Prostate gland (tissue), 2 donors: Measurements from ENCODE around the gene CRACR2A. TPM values are rescaled to one million over a fixed set of nuclear protein-coding genes. Genes with fewer than 3 reads are reported as not detected.

Source experiments
- DNase-seq: peaks from one replicate; pipeline ENCODE4 v3.0.0-alpha.2; 2019; ENCODE audit warnings: low spot score
- H3K27ac ChIP-seq, 2 donors: fragments of 200-600 bp; sonication (generic); 2 replicates each; pipeline ENCODE4 v1.5.1; 2017 to 2019
- H3K27me3 ChIP-seq: fragments of 200-600 bp; sonication (generic); replicated peaks from 2 replicates; pipeline ENCODE4 v1.5.1; 2019; ENCODE audit not compliant: insufficient read depth
- H3K36me3 ChIP-seq, 2 donors: fragments of 200-600 bp; sonication (generic); 1 replicate in 1 of 2; 2 replicates in 1 of 2; pipeline versions ENCODE4 v1.5.1 to v1.8.1; 2017 to 2019
- H3K4me1 ChIP-seq: fragments of 200-600 bp; sonication (generic); replicated peaks from 2 replicates; pipeline ENCODE4 v1.5.1; 2019
- H3K4me3 ChIP-seq, 2 donors: fragments of 200-600 bp; sonication (generic); 2 replicates each; pipeline ENCODE4 v1.5.1; 2017 to 2019
- H3K9me3 ChIP-seq: fragments of 200-600 bp; sonication (generic); 2 replicates; pipeline ENCODE4 v1.5.1; 2017
- POLR2A ChIP-seq: fragments of 450-650 bp; IDR thresholded peaks from one replicate; pipeline ENCODE4 v1.6.1; 2016; ENCODE audit warnings: antibody characterized with exemption, mild to moderate bottlenecking
- POLR2AphosphoS5 ChIP-seq: sonication (generic); formaldehyde crosslinking; IDR thresholded peaks from one replicate; pipeline ENCODE4 v1.6.1; 2017; ENCODE audit warnings: antibody characterized with exemption
- WGBS: methylation state at CpG from one replicate; pipeline ENCODE4 v1.1.5; 2018; 5-methylcytosine and 5-hydroxymethylcytosine counted together
- intact Hi-C: fragments of 100-400 bp; cut with DNase I; formaldehyde crosslinking; loops from one replicate; pipeline ENCODE4 v1.14.2; 2022
- total RNA-seq, 2 donors: library from RNA; depleted of rRNA; stranded (reverse); fragments of >200 nt; gene quantifications; one replicate each; pipeline ENCODE4 v1.1.0, GENCODE V29; 2016
- TF ChIP-seq, protein P1 (sequence below), 4 experiments: fragments of 200-600 bp in 2 of 4; fragments of 450-650 bp in 2 of 4; sonication (generic) in 2 of 4; IDR thresholded peaks; 1 replicate in 3 of 4; 2 replicates in 1 of 4; pipeline ENCODE4 v1.5.1; 2016 to 2019; ENCODE audit warnings: antibody characterized with exemption in 4 of 4, mild to moderate bottlenecking in 2 of 4, moderate library complexity in 2 of 4

The CRACR2A gene
- total RNA-seq, 2 donors from 2014 or later, result 21.6 to 39.1 TPM

DNA sequence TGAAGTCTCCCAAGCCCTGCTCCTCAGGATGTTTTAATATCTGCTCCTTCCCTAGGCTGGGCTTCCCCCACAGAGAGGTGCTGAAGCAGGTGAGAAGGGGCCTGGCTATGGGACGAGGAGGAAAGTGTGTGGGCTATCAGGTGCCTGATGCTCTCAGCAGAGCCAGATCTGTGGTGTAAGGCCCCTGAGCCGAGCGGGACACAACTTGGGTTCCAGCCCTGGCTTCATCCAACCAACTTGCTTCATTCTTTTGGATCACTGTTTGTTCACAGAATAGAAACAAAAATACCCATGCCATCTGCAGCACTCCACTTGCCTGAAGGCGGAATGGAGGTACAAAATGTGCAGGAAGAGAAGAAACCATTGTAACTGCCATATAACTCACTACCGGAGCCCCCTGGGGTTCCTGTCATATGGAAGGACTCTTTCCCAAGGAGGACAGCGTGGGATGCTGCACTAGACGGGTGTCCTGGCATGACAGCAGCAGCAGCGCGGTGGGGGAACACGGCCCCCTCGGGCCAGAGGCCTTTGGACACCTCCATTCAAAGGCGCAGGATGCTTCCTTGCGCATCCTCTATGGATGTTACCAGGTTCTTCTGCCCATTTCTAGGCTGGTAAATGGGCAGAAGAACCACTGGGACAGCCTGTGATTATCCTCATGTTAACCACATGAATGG is 95.8 kb downstream of the CRACR2A start:
- Histone ChIP-seq H3K27me3 (no peaks in the 10 kb centered on the region), H3K9me3 (no peaks in the 10 kb centered on the region), H3K36me3 (no peaks in the 10 kb centered on the region), H3K4me1 (no peaks in the 10 kb centered on the region), H3K27ac (no peak overlapping the region), H3K4me3 (no peak overlapping the region)
- intact Hi-C loops, result no loop called here
- WGBS, result 94% methylated on average over 13 of the region's 13 CpGs
- DNase-seq, result no peak
- TF ChIP-seq POLR2A (no peak), POLR2AphosphoS5 (no peak)
- TF ChIP-seq, protein P1, sequence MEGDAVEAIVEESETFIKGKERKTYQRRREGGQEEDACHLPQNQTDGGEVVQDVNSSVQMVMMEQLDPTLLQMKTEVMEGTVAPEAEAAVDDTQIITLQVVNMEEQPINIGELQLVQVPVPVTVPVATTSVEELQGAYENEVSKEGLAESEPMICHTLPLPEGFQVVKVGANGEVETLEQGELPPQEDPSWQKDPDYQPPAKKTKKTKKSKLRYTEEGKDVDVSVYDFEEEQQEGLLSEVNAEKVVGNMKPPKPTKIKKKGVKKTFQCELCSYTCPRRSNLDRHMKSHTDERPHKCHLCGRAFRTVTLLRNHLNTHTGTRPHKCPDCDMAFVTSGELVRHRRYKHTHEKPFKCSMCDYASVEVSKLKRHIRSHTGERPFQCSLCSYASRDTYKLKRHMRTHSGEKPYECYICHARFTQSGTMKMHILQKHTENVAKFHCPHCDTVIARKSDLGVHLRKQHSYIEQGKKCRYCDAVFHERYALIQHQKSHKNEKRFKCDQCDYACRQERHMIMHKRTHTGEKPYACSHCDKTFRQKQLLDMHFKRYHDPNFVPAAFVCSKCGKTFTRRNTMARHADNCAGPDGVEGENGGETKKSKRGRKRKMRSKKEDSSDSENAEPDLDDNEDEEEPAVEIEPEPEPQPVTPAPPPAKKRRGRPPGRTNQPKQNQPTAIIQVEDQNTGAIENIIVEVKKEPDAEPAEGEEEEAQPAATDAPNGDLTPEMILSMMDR (IDR thresholded peaks at IDR 0.05), result no peak

DNA sequence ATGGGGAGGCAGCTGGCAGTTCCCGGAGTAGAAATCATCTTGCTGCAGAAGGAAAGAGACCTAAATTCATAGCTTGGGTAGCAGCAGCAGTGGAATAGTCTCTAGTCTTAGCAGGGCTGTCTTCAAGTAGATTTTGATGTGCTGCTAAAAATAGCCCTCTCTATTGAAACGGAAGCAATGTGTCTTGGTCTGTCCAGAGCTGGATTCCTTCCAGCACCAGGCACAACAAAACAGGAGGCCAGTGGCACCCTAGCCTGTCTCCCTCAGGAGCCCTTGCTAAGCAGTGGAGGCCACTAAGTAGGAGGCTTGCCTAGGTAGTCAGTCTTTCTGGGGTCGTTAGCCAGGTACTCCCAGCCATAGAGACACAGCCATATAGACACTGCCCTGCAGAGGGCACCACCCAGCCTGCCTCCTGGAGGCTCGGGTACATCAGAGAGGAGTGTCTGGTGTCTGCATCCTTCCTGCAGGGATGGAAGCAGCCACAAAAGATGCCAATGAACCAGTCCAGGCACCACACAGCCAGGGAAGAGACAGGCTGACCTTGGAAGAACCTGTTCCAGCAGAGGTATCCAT is 97.5 kb downstream of the CRACR2A start:
- TF ChIP-seq POLR2AphosphoS5, result no peak
- TF ChIP-seq, protein P1 (IDR thresholded peaks at IDR 0.05), result peak in 2 of 4 experiments; percentile 31
- no peaks in the 10 kb centered on the region for H3K4me1 ChIP-seq
- intact Hi-C loops, result no loop called here
- H3K9me3 ChIP-seq, result no peaks in the 10 kb centered on the region
- WGBS, result 54% methylated on average over 4 of the region's 4 CpGs
- no peak overlapping the region for H3K27ac ChIP-seq
- H3K27me3 ChIP-seq, result no peaks in the 10 kb centered on the region
- no peaks in the 10 kb centered on the region for H3K36me3 ChIP-seq
- no peak overlapping the region for H3K4me3 ChIP-seq
- no peak for DNase-seq

DNA sequence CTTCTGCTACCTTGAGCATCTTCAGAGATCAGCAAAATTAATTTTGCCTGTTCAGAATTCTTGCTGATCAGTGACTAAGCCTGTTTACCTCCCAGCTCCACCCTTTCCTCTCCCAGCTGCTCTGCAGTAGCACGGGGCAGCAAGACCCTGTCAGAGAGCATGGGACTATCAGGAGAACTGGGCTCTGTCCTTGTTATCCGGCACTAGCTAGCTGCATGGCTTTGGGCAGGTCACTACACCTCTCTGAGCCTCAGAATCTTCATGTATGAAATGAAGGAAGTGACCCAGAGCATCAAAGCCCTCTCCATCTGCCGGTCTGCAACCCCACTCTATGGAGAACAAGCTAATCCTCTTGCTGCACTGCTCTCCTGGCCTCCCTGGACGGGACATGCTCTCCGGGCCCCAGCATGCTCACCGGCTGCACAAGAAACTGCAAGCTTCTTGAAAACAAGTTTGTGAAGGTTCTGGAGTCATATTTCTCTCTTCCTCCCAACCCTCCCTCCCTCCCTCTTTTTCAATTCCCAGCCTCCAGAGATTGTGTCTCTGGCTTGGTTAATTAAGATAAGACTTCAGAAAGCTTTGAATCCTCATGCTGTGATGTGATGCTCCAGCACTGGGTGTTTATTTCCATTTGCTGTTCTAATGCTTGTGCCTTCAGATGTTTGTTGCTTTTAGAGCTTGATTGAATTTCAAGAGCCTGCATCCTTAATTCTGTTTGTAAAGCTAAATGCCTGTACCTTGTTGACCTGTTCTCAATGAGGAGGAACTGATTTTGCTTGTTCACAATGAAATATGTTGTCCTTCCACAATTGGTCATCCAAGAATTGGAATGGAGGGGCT is 101.1 kb downstream of the CRACR2A start:
- no peak for TF ChIP-seq POLR2A
- TF ChIP-seq, protein P1 (IDR thresholded peaks at IDR 0.05), result no peak
- no peak for TF ChIP-seq POLR2AphosphoS5
- Histone ChIP-seq H3K4me3 (no peak overlapping the region), H3K9me3 (no peaks in the 10 kb centered on the region), H3K4me1 (no peaks in the 10 kb centered on the region), H3K27ac (no peak overlapping the region), H3K36me3 (no peaks in the 10 kb centered on the region), H3K27me3 (no peaks in the 10 kb centered on the region)
- WGBS, result 54% methylated on average over 6 of the region's 6 CpGs
- intact Hi-C loops, result no loop called here
- no peak for DNase-seq

DNA sequence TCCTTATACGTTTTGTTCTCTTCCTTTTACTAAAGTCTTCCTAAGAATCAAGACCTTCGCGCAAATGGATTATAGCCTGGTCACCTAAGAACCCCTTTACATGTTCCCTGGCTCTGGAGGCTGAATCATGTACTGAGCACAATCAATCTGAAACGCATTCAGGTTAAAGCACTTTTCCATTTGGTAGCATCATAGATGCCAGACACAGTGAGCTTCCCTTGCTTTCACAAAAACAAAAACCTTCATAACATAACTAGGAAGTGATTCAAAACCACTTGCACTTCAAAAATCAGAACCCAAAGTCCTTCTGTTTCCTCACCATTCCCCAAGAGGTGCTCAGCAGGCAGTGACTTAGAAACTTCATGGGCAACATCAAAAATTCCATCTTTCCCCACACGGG is 105.4 kb downstream of the CRACR2A start:
- H3K4me3 ChIP-seq, result no peak overlapping the region
- no peaks in the 10 kb centered on the region for H3K27me3 ChIP-seq
- H3K36me3 ChIP-seq, result no peaks in the 10 kb centered on the region
- no peak overlapping the region for H3K27ac ChIP-seq
- intact Hi-C loops, result no loop called here
- no peaks in the 10 kb centered on the region for H3K9me3 ChIP-seq
- 87% methylated on average over 5 of the region's 5 CpGs for WGBS
- DNase-seq, result no peak
- no peak for TF ChIP-seq POLR2AphosphoS5
- TF ChIP-seq, protein P1 (IDR thresholded peaks at IDR 0.05), result no peak
- H3K4me1 ChIP-seq, result no peaks in the 10 kb centered on the region
